ENCODE measurements around the gene COL8A2.
"Not testable (repeated sequence)": the region's sequence is repeated elsewhere in the genome, so short reads cannot be mapped to it uniquely, and the experiment has no call there.

COL8A2 gene

DNA sequence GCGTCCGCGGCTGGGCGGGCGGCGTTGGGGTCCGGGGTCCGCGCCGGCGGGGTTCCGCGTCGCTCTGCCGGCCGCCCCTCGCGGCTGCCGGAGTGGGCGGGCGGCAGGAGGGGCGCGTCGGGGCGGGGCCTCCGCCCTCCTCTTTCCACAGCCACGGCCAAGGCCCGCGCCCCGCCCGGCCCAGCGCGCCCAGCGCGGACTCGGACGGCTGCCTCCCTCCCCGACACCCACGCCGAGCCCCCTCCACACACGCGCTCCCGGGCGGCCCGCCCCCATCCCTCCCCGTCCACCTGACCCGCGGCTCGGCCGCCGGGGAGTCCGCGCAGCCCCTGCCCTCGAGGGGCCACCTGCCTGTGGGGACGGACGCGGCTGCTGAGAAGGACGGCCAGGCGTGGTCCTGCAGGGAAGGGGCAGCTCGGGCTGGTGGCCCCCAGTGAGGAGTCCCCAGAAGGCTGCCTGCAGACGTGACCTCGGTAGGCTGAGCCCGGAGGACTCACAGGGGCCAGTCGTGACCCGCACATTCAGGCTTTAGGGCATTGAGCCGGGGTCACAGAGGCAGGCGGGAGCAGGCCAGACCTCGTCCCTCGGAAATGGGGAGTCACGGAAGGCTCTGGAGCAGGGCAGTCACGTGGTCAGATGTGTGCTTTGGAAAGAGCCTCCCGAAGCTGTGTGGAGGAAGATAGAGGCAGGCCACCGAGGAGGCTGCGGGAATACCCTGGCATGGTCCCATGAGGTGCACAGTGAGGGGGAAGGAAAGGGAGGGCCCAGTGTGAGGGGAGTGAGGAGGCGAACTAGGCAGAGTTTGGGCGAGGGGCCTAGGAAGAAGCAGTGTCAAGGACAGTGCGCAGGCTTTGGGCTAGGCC is at the start of gene COL8A2:
TSS of gene COL8A2 (minus strand) at position 94 of the 863 bp plus-strand sequence. CDS start 24,980 bp downstream, outside the sequence.
- FAIRE-seq, result no peak

DNA sequence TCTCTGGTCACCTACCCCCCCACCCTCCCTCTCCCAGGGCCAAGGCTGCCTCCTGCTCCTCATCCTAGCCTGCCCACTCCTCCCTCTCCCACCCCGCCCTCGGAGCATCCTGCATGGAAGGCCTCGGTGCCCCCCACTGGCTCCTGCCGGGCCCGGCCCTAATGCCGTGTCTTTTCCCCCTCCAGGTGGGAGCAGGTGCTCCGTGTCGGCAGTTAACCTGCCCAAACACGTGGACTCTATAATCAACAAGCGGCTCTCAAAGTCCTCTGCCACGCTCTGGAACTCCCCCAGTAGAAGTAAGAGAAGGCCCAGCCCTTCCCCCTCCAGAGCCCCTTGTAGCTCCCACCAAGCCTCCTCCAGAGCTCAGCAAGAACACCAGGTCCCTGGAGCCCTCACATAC is 49.7 kb upstream of the COL8A2 start:
- no peak for FAIRE-seq

DNA sequence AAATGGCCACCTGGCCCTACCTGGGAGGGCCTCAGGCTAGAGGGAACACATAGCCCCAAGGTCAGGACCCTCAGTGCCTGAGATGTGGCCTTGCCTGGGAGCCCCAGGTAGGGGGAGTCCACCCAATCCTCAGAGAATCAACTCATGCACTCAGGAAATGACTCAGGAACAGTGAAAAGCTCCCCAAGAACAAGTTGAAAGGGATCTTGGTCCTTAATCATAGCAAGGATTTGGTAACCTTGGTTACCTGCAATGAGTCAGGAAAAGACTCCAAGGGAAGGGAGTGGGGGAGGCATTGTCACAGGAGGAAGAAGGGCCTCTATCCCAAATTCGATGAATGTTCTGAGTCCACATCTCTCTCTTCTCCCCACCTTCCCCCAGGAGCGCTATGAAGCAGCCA is 48.0 kb upstream of the COL8A2 start:
- FAIRE-seq, result no peak

DNA sequence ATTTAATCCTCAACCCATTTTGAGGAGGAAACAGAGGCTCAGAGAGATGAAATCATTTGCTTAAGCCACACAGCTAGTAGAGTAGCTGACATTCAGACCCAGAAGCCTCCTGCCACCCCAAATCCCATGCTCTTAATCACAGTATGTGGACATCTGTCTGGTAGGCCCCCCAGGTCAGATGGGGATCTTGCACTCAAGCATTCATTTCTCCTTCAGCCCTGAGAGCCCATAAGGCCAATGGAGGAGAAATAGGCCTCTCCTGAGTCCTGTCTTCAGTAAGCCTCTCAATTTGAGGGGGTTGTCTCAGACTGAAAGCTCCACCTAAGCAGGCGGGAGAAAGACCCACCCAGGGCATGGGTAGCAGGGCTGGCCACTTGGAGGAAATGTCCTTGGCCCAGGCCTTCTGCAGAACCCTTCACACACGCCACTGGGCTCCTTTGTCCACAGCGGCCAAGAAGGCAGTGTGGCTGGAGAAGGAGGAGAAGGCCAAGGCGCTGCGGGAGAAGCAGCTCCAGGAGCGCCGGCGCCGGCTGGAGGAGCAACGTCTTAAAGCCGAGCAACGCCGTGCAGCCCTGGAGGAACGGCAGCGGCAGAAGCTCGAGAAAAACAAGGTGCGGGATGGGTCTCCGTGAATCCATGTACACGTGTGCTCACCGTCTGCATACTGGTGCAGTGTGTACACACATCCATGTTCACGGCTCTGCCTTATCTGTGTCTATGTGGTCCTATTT is 47.2 kb upstream of the COL8A2 start:
- FAIRE-seq, result no peak

DNA sequence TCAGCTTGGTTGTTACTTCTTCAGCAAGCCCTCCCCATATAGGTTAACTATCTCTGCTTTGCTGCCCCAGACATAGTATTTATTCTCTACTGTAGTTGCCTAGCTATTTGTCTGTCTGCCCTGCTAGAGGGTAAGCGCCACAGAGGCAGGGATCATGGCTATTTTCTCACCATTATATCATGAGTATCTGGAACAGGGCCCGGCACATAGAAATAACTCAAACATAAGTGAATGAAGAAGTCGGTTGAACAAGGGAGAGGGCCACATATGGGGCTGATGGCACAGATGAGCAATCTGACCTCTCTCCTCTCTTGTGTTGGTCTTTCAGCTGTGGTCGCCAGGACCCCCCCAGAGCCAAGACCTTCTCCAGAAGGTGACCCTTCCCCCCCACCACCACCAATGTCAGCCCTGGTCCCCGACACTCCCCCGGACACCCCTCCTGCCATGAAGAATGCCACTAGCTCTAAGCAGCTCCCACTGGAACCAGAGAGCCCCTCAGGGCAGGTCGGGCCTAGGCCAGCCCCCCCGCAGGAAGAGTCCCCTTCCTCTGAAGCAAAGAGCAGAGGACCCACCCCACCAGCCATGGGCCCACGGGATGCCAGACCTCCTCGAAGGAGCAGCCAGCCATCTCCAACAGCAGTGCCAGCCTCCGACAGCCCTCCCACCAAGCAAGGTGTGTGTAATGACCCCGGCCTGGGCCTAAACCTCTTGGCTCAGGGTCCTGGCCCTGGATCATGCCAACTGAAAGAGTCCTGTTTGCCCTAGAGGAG is 45.8 kb upstream of the COL8A2 start:
- no peak for FAIRE-seq

DNA sequence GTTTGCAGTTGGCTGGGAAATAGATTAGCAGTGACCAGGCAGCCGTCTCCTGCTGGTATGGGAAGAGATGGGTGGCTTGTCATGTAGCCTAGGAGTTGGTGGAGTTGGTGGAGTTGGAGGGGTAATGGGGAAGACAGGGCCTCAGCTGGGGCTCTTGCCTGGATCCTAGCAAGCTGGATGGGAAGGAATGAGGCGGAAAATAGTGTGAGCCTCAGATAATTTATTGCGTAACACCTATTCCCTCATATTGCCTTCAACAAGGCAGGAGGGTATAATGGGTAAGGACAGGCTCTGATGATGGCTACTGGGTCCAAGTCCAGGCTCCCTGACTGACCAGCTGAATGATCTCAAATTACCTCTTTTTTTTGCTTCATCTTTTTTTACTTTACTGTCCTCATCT is 43.5 kb upstream of the COL8A2 start:
- FAIRE-seq, result no peak

DNA sequence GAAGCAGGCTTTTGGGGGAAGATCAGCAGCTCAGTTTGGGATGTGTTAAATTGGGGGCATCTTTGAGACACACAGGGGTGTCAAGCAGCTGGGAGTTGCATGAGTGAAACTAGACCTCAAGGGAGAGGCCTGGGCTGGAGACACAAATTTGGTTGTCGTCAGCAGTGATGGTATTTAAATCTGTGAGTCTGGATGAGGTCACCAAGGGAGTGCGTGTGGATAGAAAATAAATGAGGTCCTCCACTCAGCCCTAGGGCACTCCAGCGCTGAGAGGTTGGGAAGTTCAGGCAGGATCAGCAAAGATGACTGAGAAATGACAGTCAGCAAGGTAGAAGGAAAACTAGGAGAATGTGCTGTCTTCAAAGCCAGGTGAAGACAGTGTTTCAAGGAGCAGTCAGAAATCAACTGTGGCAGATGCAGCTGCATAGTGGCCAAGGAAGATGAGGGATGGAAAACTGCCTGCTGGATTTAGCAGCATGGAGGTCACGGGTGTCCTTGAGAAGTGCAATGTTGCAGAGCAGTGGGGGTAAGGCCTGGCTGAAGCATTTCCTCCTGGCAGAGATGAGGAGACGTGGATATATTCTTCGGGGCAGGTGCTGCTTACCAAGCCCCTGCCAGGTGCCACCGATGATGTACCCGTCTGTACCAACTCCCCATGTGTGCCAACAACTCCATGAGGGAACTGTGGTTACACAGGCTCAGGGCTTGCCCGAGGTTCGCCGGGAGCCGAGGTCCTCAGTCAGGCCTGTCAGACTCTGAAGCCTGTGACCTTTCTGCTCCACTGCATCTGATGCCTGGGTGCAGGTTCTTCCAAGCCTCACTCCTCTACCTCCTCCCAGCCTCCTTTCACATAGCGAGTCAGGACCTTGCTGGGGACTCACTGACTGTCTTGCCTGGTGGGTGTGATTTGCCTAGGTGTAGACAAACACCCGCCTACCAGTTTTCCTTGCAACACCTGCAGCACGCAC is 42.2 kb upstream of the COL8A2 start:
- no peak for FAIRE-seq

DNA sequence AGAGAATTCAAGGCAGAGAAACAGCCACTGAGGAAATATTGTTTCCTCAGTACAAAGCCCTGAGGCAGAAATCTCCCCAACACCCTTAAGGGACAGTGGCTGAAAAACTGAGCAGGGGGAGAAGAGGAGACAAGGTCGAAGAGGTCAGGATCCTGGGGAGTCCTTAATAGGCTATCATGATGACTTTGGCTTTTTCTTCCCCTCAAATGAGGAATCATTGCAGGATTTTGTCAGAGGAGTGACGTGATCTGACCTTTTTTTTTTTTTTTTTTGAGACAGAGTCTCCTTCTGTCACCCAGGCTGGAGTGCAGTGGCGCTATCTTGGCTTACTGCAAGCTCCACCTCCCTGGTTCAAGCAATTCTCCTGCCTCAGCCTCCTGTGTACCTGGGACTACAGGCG is 41.1 kb upstream of the COL8A2 start:
- FAIRE-seq, result no peak

DNA sequence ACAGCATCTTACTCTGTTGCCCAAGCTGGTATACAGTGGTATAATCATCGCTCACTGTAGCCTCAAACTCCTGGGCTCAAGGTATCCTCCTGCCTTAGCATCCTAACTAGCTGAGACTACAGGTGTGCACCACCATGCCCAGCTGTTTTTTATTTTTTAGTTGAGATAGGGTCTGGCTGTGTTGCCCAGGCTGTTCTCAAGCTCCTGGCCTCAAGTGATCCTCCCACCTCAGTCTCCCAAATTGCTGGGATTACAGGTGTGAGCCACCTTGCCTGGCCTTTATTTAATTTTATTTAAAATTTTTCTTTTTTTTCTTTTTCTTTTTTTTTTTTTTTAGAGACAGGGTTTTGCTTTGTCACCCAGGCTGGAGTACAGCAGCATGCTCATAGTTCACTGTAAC is 40.1 kb upstream of the COL8A2 start:
- FAIRE-seq, result no peak

DNA sequence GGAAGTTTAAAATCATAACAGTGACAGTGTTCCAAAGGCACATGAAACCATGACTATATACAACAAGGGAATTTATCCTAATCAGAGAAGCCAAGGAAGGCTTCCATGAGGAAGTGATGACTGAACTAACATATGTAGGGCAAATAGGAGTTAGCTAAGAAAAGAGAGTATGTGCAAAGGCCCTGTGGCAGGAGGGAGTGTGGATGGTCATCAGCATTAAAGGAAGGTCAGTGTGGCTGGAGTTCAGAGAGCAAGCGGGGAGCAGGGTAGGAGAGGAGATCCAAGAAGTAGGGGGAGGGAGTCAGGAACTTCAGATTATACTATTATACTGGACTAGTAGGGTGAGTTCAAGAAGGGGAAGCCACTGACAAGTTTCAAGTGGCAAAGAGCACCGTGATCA is 39.3 kb upstream of the COL8A2 start:
- no peak for FAIRE-seq

DNA sequence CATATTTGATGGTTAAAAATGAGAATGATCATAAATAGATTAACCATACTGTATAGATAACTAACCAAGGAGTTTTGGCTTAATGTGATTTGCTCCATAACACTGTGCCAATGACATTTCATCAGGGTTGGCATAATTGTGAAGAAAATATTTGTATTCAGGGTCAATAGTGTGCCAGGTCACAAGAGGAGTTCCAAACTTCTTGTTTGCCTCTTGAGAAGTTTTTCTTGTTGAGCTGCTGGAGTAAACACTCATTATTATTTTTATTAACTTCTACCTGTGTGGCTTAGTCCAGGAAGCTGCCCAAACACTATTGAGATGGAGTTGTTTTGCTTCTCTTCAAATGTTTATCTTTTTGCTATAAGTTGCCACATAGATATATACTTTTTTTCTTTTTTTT is 38.4 kb upstream of the COL8A2 start:
- FAIRE-seq, result no peak

DNA sequence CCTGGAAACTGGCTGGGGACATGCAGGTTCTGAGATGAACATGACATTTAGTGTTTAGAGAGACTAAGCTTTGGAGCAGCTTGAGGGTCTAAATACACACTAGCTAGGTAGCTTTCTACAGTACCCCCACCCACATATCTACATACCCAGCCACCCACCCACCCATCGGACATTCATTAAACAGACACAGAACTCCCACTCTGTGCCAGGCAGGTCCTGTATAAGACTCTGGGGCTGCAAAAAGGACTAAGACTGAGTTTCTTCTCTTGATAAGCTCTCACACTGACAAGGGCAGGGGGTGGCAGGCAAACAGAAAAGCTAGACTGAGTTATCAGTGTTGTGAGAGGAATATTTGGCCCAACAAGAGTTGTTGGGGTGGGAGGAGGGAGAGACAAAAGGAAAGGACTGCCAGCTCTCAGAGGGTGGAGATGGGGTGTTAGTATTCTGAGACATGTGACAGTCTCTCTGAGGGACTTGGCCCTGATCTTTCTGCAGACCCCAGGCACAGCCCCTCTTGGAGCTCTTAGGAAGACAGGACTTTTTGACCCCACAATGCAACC is 37.7 kb upstream of the COL8A2 start:
- no peak for FAIRE-seq

DNA sequence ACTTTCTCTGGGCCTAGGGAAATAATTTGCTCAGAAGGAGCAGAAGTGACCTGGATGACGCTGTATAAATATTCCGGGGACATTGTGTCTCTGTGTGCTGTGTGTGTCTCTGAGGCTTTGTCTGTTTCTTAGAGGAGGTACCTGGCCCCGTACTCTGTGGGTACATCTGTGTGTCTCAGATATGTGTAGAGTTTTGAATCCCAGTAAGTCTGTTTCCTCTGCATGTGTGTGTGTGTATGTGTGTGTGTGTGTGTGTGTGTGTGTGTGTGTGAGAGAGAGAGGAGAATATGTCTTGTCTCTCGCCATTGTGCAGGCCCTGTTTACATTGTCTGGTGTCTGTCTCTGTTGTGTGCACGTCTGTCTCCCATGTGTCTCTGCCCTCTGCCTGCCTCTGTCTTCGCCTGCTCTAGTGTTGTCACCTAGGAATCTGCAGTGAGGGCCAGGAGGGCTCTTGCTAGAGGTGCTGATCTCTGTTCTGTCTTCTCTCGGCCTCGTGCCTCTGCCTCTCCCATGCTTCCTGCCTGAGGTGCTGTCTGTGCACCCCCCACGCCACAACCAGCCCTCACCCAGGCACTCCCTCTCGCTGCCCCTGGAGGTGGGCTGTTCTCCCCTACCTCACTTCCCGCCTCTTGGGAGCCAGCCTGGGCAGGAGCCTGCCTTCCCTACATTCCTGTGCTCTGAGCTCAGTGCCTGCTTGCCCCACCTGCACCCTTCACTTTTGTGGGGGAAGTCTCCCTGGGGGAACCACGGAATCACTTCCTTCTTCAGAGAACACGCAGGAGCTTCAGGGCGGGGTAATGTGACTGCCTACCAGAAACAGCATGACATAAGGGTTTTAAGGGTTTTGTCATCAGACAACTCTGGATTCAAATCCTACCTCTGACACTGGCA is 36.9 kb upstream of the COL8A2 start:
- no peak for FAIRE-seq

DNA sequence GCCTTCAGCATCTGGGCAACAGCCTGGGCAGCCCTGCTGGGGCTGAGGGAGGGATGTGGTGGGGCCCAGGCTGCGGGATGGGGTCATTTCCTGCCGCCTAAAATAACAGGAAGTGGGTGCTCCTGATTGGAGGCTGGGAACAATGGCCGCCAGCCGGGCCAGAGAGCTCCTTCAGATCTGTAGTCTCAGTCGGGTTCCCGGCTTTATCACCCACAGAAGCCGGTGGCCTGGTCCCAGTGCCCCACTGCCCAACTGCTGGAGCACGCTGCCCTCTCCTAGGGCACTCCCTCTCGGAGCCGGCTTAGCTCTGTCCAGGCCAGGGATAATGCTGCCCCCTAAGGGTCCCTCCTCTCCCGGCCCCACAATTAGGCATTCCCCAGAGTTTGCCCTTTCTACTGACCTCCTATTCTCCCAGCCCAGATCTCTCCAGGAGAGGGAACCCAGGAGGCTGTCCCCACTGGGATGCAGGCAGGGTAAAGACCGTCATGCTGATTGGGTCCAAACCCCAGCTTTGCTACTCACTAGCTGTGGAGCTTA is 36.0 kb upstream of the COL8A2 start:
- no peak for FAIRE-seq

DNA sequence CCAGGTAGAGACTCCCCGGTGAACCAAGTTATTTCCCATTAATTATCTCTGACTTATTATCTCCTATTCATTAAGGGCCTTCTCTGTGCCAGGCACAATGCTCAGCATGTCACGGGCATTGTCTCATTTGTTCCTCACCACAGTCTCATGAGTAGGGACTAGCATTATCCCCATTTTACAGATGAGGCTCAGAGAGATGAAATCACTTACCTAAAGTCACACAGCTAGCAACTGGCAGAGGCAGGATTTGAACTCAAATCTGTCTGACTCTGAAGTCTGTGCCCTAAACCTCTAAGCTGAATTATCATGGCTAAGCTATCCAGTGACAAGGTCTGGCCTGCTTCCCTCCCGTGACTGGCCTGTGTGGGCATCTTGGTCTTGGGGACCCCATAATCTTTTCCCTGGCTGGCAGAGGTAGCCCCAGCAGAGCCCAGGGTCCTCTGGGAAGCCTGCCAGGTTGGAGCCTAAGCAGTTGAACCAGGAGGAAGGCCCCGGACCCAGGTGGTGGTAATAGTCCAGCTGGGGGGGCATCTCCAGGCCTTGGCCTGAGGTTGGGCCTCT is 35.4 kb upstream of the COL8A2 start:
- FAIRE-seq, result no peak

DNA sequence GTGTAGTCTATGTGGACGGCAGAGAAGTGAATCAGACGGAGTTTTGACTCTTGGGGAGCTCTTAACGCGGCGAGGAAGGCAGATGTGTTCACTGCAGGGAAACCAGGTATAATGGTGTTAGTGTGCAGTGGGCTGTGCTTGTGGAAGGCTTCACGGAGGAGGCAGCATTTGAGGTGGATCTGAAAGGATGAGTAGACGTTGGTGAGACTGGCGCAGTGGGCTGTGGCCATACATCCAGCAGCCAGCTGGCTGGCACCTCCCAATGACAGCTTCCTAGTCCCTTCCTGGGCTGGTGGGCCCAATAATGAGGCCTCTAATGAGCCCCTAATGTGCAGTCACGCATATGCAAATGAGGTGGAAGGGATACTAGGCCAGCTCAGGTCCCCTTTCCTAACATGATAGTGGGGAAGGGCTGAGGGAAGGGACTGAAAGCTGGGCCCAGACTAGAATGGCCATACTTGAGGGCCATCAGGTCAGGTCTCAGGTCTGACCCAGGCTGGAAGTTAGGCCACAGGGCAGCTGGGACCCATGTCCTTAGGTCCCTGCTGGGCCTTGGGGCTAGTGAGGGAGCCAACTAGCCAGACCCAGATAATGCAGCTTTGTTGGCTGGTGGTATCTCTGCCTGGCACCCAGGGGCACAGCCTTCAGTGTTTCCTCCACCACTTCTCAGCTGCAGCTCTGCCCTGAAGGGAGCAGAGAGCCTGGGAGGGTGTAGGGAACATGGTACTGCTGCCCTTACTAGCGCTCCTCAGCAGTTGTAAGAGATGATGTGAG is 34.8 kb upstream of the COL8A2 start:
- no peak for FAIRE-seq

DNA sequence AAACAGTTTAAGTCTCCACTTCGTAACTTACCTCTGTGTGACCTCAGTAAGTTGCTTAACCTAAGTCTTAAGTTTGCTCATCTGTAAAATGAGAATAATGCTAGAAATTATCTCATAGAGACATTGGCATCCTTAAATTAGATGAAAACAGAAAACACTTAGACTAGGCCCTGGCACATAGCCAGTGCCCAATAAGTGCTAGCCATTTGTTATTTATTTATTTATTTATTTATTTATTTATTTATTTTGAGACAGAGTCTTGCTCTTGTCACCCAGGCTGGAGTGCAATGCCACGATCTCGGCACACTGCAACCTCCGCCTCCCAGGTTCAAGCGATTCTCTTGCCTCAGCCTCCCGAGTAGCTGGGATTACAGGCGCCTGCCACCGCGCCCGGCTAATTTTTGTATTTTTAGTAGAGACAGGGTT is 33.8 kb upstream of the COL8A2 start:
- not testable (repeated sequence) for FAIRE-seq

DNA sequence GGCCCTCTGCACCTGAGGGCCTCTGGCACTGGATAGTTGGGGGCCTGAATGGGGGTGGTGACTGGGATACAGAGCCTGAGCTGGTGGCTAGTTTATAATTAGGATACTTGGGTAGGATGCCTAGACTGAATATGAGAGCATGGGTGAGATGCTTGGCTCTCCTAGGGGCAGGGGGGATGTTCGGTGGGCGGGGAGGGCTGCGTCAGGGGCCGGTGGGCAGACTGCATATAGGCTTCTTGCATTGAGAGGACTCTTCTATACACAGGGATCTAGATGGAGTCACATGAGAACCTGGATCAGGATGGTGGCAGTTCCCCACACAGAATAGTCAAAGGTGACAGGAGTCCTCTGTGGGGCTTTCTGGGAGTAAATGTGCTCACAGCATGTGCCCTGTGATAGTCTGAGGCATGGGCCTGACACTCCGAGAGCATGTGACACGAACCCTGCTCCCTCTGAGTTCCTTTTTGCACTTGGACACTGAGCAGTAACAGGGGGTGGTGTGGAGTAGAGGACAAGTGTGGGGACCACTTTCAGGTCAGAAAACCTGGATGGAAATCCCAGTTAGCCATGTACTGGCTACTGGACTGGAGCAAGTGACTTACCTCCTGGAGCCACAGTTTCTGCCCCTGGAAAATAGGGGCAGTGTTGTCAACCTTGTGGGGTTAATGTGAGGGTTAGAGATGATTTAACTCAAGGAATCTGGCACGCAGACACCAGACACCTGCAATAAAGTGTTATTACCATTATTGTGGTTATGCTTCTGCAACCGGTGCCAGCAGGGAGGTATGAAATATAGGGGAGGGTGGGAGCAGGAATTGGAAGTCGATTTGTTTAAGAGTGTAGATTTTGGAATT is 33.2 kb upstream of the COL8A2 start:
- no peak for FAIRE-seq
